ENCODE results near the gene SMAD3. TPM values are rescaled to one million over a fixed set of nuclear protein-coding genes. Genes with fewer than 3 reads are reported as not detected.

The SMAD3 gene
- total and polyA plus RNA-seq, 8 donors, result 30.9 to 53.6 (median 50.4) TPM

DNA sequence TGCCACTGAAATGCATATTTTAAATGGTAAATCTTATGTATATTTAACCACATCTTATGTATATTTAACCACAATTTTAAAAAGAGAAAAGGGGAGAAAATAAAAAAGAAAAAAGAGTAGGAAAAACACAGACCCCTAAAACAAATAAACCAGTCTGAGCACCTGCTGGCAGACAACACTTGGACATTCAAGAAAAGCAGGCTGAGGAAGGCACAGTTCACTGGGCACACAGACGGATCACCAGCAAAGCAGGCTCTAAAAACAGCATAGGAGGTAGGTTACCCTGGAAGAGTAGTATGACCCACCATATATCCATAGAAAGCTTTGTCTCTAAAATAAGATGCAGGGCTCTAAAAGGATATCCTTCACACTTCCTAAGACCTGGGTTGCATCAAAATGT is 162.0 kb downstream of the SMAD3 start:
- peaks cover 0 to 42% of the 10 kb centered on the region in 2 donors for H3K36me3 ChIP-seq
- DNase-seq, result no peak
- no peak overlapping the region for H3K27ac ChIP-seq
- no peak overlapping the region for H3K4me3 ChIP-seq
- no peak for ATAC-seq
- no peaks in the 10 kb centered on the region for H3K4me1 ChIP-seq
- intact Hi-C loops (cut with DNase I), result no loop called here
- TF ChIP-seq, protein P1, sequence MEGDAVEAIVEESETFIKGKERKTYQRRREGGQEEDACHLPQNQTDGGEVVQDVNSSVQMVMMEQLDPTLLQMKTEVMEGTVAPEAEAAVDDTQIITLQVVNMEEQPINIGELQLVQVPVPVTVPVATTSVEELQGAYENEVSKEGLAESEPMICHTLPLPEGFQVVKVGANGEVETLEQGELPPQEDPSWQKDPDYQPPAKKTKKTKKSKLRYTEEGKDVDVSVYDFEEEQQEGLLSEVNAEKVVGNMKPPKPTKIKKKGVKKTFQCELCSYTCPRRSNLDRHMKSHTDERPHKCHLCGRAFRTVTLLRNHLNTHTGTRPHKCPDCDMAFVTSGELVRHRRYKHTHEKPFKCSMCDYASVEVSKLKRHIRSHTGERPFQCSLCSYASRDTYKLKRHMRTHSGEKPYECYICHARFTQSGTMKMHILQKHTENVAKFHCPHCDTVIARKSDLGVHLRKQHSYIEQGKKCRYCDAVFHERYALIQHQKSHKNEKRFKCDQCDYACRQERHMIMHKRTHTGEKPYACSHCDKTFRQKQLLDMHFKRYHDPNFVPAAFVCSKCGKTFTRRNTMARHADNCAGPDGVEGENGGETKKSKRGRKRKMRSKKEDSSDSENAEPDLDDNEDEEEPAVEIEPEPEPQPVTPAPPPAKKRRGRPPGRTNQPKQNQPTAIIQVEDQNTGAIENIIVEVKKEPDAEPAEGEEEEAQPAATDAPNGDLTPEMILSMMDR (IDR thresholded peaks at IDR 0.05), result no peak
- H3K27me3 ChIP-seq, result no peaks in the 10 kb centered on the region
- no peaks in the 10 kb centered on the region for H3K9me3 ChIP-seq

DNA sequence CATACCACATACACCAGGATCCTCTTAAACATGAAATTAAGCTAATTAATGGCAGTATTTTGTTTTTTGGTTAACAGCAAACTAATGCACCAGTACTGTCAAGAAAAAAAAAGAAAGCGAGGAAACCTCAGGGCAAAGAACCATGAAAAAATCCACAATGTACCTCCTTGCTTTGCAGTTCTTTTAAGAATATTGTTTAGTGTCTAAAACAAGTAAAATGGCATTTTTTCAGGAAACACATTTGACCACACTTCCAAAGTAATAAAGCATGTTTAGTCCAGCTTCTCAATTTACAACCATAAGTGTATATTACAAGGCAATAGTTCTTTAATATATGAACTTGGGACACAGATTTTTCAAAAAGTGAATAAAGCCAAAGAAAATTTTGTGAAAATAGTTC is 162.4 kb downstream of the SMAD3 start:
- ATAC-seq (no peak), DNase-seq (no peak)
- no peaks in the 10 kb centered on the region for H3K9me3 ChIP-seq
- no peaks in the 10 kb centered on the region for H3K4me1 ChIP-seq
- H3K27me3 ChIP-seq, result no peaks in the 10 kb centered on the region
- H3K36me3 ChIP-seq, result peaks cover 0 to 45% of the 10 kb centered on the region in 2 donors
- intact Hi-C loops (cut with DNase I), result no loop called here
- H3K4me3 ChIP-seq, result no peak overlapping the region
- no peak overlapping the region for H3K27ac ChIP-seq
- TF ChIP-seq, protein P1 (IDR thresholded peaks at IDR 0.05), result no peak

DNA sequence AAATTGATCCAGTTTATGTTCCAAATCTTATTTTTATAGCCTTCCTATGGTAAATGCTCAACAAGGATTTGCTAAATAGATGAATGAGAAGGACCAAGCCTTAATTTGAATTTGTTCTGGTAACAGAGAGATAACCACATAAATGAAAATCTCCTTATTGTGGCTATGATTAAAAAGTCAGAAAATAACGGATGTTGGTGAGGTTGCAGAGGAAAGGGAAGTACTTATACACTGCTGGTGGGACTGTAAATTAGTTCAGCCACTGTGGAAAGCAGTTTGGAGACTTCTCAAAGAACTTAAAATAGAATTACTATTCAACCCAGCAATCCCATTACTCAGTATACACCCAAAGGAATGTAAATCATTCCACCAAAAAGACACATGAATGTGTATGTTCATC is 162.9 kb downstream of the SMAD3 start:
- intact Hi-C loops (cut with DNase I), result no loop called here
- TF ChIP-seq, protein P1 (IDR thresholded peaks at IDR 0.05), result no peak
- Histone ChIP-seq H3K27me3 (no peaks in the 10 kb centered on the region), H3K36me3 (peaks cover 0 to 49% of the 10 kb centered on the region in 2 donors), H3K27ac (no peak overlapping the region), H3K4me3 (no peak overlapping the region), H3K9me3 (no peaks in the 10 kb centered on the region), H3K4me1 (no peaks in the 10 kb centered on the region)
- DNase-seq (no peak), ATAC-seq (no peak)

DNA sequence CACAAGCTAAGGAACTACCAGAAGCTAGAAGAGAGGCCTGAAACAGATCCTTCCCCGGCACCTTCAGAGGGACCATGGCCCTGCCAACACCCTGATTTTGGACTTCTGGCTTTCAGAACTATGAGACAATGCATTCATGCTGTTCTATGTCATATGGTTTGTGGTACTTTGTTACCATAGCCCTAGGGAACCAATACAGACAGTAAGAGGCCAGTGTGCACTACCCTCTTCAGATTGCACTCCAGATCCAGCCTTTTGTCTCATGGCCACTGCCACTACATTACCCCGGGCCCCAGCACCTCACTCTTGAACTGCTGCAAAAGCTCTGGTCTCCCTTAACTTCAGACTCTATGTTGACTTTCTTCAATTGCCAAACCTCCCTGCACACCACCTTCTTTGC is 165.1 kb downstream of the SMAD3 start:
- TF ChIP-seq, protein P1 (IDR thresholded peaks at IDR 0.05), result no peak
- DNase-seq, result no peak
- intact Hi-C loops (cut with DNase I), result no loop called here
- Histone ChIP-seq H3K27me3 (no peaks in the 10 kb centered on the region), H3K4me3 (no peak overlapping the region), H3K27ac (no peak overlapping the region), H3K4me1 (no peaks in the 10 kb centered on the region), H3K9me3 (no peaks in the 10 kb centered on the region), H3K36me3 (peaks cover 0 to 66% of the 10 kb centered on the region in 2 donors)
- ATAC-seq, result no peak

DNA sequence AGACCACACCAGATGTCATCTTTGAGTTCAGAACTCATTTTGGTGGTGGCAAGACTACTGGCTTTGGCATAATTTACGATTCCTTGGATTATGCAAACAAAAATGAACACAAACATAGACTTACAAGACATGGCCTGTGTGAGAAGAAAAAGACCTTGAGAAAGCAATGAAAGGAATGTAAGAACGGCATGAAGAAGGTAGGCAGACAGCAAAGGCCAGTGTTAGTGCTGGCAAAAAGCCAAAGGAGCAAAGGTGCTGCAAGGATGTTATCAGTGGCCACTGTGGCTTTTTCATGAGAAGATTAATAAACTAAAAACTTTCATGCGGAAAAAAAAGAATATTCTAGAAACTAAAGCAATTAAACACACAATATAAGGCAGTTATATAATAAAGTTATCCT is 167.2 kb downstream of the SMAD3 start:
- DNase-seq, result no peak
- H3K4me3 ChIP-seq, result no peak overlapping the region
- no peaks in the 10 kb centered on the region for H3K4me1 ChIP-seq
- no peaks in the 10 kb centered on the region for H3K9me3 ChIP-seq
- no peaks in the 10 kb centered on the region for H3K27me3 ChIP-seq
- H3K36me3 ChIP-seq, result peaks cover 0 to 68% of the 10 kb centered on the region in 2 donors
- H3K27ac ChIP-seq, result no peak overlapping the region
- TF ChIP-seq, protein P1 (IDR thresholded peaks at IDR 0.05), result no peak
- intact Hi-C loops (cut with DNase I), result no loop called here
- ATAC-seq, result no peak

Measured in left lung (tissue), 10 donors.